ENCODE data around the gene SLC38A2. TPM values are rescaled to one million over a fixed set of nuclear protein-coding genes. Genes with fewer than 3 reads are reported as not detected.

The SLC38A2 gene
- total RNA-seq, 1 donor from 2014 or later, result 1,114 TPM

DNA sequence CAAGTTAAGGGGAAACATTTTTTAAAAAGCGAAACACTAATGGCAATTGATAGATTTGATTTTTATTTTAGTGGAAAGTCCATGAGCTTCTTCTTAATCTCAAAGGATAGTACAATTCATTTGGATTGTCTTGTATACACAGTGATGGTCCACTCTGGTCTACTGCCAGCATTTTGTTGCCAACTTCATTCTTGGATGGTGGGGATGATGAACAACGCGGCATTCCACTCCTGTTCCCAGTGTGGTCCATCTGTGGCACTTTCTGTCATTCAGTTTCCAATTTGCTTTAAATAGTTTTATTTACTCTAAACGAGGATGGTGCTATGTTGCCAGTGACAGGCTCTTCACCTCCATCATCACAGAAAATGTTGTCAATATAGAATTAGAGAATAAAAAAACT, 40.3 kb upstream of the SLC38A2 start:
- FAIRE-seq (no peak), DNase-seq (ENCODE audit: low read depth) (no peak)
- no peak overlapping the region for H3K4me3 ChIP-seq (ENCODE audit: low read depth, low read length)
- TF ChIP-seq, protein P1, sequence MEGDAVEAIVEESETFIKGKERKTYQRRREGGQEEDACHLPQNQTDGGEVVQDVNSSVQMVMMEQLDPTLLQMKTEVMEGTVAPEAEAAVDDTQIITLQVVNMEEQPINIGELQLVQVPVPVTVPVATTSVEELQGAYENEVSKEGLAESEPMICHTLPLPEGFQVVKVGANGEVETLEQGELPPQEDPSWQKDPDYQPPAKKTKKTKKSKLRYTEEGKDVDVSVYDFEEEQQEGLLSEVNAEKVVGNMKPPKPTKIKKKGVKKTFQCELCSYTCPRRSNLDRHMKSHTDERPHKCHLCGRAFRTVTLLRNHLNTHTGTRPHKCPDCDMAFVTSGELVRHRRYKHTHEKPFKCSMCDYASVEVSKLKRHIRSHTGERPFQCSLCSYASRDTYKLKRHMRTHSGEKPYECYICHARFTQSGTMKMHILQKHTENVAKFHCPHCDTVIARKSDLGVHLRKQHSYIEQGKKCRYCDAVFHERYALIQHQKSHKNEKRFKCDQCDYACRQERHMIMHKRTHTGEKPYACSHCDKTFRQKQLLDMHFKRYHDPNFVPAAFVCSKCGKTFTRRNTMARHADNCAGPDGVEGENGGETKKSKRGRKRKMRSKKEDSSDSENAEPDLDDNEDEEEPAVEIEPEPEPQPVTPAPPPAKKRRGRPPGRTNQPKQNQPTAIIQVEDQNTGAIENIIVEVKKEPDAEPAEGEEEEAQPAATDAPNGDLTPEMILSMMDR (IDR thresholded peaks at IDR 0.05; ENCODE audit: insufficient read depth, low read length, severe bottlenecking), result no peak
- no peaks in the 10 kb centered on the region for H3K36me3 ChIP-seq (ENCODE audit: control insufficient read depth, insufficient read depth, low read length)
- no peaks in the 10 kb centered on the region for H3K27me3 ChIP-seq (ENCODE audit: control insufficient read depth, insufficient read depth, low read length)

DNA sequence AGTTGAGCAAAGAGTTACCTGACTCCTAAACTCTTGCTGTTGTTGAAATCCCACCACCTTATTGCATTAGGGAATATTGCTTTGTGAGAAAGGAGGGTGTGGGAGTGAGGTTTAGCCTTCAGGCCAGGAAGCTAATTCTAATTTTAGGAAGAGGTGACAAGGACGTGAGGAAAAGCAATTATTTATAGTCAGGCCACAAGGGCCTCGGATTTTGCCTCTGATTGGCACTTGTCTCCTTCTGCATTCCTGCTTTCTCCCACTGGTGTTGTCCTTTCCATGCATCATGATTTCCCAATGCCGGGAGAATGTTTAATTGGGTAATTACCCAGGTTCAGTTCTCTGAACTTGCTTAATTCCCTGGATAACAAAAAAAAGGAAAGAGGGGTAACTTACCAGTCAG, 37.9 kb upstream of the SLC38A2 start:
- no peaks in the 10 kb centered on the region for H3K36me3 ChIP-seq (ENCODE audit: control insufficient read depth, insufficient read depth, low read length)
- TF ChIP-seq, protein P1 (IDR thresholded peaks at IDR 0.05; ENCODE audit: insufficient read depth, low read length, severe bottlenecking), result no peak
- DNase-seq (ENCODE audit: low read depth) (no peak), FAIRE-seq (no peak)
- no peaks in the 10 kb centered on the region for H3K27me3 ChIP-seq (ENCODE audit: control insufficient read depth, insufficient read depth, low read length)
- H3K4me3 ChIP-seq (ENCODE audit: low read depth, low read length), result no peak overlapping the region

DNA sequence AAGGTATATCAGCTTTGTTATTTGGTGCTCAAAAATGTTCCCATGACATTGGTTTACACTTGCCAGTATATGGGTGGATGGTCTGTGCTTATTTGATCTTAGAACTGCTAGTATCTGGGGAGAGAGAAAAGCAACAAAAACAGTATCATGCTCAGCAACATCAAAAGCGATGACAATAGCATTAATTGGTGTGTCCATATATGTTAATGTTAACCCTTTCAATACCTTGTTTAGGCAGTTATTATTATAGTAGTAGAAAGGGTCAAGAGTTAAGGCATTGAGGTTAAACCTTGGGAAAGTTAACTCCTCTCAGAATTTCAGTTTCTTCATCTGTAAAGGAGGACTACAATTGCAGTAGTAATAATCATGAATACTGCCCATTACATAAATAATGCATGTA, 37.4 kb upstream of the SLC38A2 start:
- Histone ChIP-seq H3K36me3 (ENCODE audit: control insufficient read depth, insufficient read depth, low read length) (no peaks in the 10 kb centered on the region), H3K4me3 (ENCODE audit: low read depth, low read length) (no peak overlapping the region), H3K27me3 (ENCODE audit: control insufficient read depth, insufficient read depth, low read length) (no peaks in the 10 kb centered on the region)
- TF ChIP-seq, protein P1 (IDR thresholded peaks at IDR 0.05; ENCODE audit: insufficient read depth, low read length, severe bottlenecking), result no peak
- no peak for FAIRE-seq
- no peak for DNase-seq (ENCODE audit: low read depth)

DNA sequence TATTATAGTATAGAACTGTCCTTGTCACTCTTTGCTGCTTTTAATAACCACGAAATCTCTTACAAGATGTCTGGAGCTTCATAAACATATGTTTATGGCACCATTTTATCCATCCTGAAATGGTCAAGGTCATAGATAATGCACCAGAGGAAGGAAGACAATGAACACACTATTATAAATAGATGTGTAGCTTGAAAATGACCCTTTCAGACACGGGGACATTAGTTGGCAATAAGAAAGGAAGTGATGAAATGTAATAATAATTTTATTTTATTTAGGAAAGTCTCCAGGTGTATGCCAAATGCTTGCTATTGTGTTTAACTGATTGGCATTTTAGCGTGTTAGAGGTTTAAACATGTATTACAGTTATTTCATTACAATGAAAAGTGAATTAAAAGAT, 36.8 kb upstream of the SLC38A2 start:
- H3K27me3 ChIP-seq (ENCODE audit: control insufficient read depth, insufficient read depth, low read length), result no peaks in the 10 kb centered on the region
- no peak for FAIRE-seq
- TF ChIP-seq, protein P1 (IDR thresholded peaks at IDR 0.05; ENCODE audit: insufficient read depth, low read length, severe bottlenecking), result no peak
- no peak overlapping the region for H3K4me3 ChIP-seq (ENCODE audit: low read depth, low read length)
- no peaks in the 10 kb centered on the region for H3K36me3 ChIP-seq (ENCODE audit: control insufficient read depth, insufficient read depth, low read length)
- DNase-seq (ENCODE audit: low read depth), result no peak

DNA sequence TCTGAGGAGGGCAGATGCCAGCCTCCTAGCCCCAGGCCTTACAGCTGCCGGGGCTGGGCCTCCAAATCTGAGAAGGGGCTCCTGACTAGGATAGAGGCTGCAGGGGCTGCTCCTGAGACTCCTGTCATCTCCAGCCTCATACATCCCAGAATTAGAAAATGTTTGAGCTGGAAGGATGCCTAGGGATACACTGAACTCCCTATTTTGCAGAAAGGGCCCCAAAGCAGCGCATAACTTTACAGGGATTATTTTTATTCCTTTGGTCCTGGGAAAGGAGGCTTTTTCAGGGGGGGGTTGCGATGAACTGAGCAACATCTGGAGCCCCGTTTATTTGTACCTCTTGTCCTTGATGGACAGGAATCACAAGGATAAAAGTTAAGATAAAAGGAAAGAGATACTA, 35.9 kb upstream of the SLC38A2 start:
- DNase-seq (ENCODE audit: low read depth) (no peak), FAIRE-seq (no peak)
- Histone ChIP-seq H3K27me3 (ENCODE audit: control insufficient read depth, insufficient read depth, low read length) (no peaks in the 10 kb centered on the region), H3K36me3 (ENCODE audit: control insufficient read depth, insufficient read depth, low read length) (no peaks in the 10 kb centered on the region), H3K4me3 (ENCODE audit: low read depth, low read length) (no peak overlapping the region)
- TF ChIP-seq, protein P1 (IDR thresholded peaks at IDR 0.05; ENCODE audit: insufficient read depth, low read length, severe bottlenecking), result no peak

DNA sequence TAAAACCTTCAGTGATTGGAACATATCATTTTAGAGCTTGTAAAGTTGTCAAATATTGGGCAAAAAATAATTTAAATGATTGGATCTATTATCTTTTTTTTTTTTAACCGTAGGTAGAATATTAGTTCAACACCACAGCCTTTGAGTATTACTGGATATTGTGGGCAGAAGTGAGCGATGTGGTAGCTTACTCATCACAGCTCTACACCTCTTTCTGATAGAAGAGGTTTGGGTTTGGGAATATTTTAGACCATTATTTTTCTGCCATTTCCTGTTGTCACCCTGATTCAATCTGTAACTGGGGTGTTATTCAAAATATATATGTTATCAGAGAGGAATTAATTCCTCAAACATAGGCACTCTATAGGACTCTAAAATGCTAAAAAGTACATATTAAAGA, 34.8 kb upstream of the SLC38A2 start:
- no peak for DNase-seq (ENCODE audit: low read depth)
- TF ChIP-seq, protein P1 (IDR thresholded peaks at IDR 0.05; ENCODE audit: insufficient read depth, low read length, severe bottlenecking), result no peak
- Histone ChIP-seq H3K36me3 (ENCODE audit: control insufficient read depth, insufficient read depth, low read length) (no peaks in the 10 kb centered on the region), H3K4me3 (ENCODE audit: low read depth, low read length) (no peak overlapping the region), H3K27me3 (ENCODE audit: control insufficient read depth, insufficient read depth, low read length) (no peaks in the 10 kb centered on the region)
- no peak for FAIRE-seq

All from bronchial epithelial cell (primary cell).